Omental fat pad (tissue), 4 donors: ENCODE results near the gene INTS1. TPM values are rescaled to one million over a fixed set of nuclear protein-coding genes. Genes with fewer than 3 reads are reported as not detected.

ENCODE experiments used
- ATAC-seq: fragments of 150-250 bp; one replicate; pipeline ENCODE4 v1.9.1; 2016; ENCODE audit warnings: mild to moderate bottlenecking, moderate library complexity; ENCODE audit not compliant: low FRiP score
- DNase-seq: peaks from one replicate; pipeline ENCODE4 v3.0.0-alpha.2; 2019; ENCODE audit warnings: low spot score
- CTCF ChIP-seq, 3 donors: fragments of 450-650 bp; IDR thresholded peaks; one replicate each; pipeline ENCODE4 v1.5.1; 2016 to 2017; ENCODE audit warnings: antibody characterized with exemption in 3 of 3, mild to moderate bottlenecking in 3 of 3, moderate library complexity in 2 of 3
- total RNA-seq, 4 donors: library from RNA; depleted of rRNA; stranded (reverse); fragments of >200 nt; gene quantifications; one replicate each; pipeline ENCODE4 v1.1.0, GENCODE V29; 2016

Gene INTS1
- total RNA-seq, 4 donors from 2014 or later = 22.4 to 39.4 (median 32.0) TPM

GRCh38 chr7:1428941-1429501 lies 75.2 kb downstream of the INTS1 start:
- DNase-seq (no peak), ATAC-seq (no peak)
- TF ChIP-seq CTCF (IDR thresholded peaks at IDR 0.05) = no peak

- DNase-seq = no peak
- no peak for ATAC-seq
- no peak for TF ChIP-seq CTCF (IDR thresholded peaks at IDR 0.05)
These were observed 77.0 kb downstream of the INTS1 start for GRCh38 chr7:1427064-1427657.

DNA sequence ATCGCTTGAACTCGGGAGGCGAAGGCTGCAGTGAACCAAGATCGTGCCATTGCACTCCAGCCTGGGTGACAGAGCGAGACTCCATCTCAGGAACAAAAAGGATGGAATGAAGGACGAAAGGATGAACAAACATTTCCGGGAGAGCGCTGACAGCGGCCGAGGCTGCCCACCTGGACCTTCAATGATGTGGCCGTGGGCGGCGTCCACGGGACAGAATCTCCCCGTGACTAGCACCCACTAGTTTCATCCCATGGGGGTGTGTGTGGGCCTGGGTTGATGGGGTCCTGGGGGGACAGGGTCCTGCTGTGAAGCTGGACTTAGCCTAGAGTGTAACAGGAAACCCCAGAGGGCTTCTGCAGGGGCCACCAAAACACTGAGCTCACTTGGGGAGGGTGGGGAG lies 77.7 kb downstream of the INTS1 start:
- TF ChIP-seq CTCF (IDR thresholded peaks at IDR 0.05) = no peak
- ATAC-seq (peak; percentile 34), DNase-seq (no peak)

GRCh38 chr7:1425292-1426136 lies 78.7 kb downstream of the INTS1 start:
- ATAC-seq (no peak), DNase-seq (no peak)
- no peak for TF ChIP-seq CTCF (IDR thresholded peaks at IDR 0.05)

- no peak for ATAC-seq
- no peak for TF ChIP-seq CTCF (IDR thresholded peaks at IDR 0.05)
These were observed 80.1 kb downstream of the INTS1 start for GRCh38 chr7:1424041-1424440.

DNA sequence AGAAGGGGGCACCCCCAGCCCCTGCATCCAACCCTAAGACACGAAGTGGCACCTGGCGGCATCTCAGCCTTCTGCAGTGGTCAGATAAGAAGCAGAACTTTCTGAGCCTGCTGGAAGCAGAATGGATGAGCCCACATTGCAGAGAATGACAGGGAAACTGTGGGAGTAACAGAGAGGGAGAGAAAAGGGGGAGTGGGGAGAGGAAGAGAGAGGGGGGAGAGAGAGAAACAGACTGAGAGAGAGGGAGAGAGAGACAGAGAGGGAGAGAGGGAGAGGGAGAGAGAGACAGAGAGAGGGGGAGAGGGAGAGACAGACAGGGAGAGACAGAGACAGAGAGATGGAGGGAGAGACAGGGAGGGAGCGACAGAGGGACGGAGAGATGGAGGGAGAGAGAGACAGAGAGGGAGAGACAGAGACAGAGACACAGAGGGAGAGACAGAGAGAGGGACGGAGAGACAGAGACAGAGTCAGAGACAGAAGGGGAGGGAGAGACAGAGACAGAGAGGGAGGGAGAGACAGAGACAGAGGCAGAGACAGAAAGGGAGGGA lies 80.9 kb downstream of the INTS1 start:
- TF ChIP-seq CTCF (IDR thresholded peaks at IDR 0.05) = no peak
- no peak for ATAC-seq

More at GRCh38 chr7:1424041-1424440, 80.1 kb downstream of the INTS1 start:
- no peak for DNase-seq

More for the DNA sequence above, 80.9 kb downstream of the INTS1 start:
- DNase-seq = no peak
